ENCODE data around the gene NR5A1.

NR5A1 gene

DNA sequence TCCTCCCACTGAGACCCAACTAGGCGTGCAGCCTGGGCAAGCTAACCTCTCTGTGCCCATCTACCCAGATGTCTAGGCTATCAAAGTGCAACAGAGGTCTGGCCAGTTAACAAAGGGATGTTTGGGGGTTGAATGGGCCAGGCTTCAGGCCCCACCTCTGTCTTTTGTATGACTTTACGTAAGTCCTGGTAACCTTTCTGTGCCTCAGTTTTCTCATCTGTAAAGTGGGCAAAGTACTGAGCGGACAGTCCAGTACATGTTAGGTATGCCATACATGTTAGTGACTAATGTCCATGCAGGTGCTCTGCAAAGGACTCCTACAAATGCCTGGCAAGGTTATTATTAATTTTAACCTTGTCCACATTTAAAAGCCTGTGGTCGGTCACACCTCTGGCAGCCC, 14.0 kb downstream of the NR5A1 start:
- Histone ChIP-seq H3K4me3 (ENCODE audit: low read depth, low read length) (no peak overlapping the region), H3K36me3 (replicated peaks) (no peaks in the 10 kb centered on the region), H3K27ac (no peak overlapping the region), H3K27me3 (replicated peaks) (peaks cover 15% of the 10 kb centered on the region)
- in situ Hi-C loops (cut with HindIII; ENCODE audit: low pct_ligation_motif_present, low sequenced_read_pairs): no loop called here
- TF ChIP-seq, protein P1, sequence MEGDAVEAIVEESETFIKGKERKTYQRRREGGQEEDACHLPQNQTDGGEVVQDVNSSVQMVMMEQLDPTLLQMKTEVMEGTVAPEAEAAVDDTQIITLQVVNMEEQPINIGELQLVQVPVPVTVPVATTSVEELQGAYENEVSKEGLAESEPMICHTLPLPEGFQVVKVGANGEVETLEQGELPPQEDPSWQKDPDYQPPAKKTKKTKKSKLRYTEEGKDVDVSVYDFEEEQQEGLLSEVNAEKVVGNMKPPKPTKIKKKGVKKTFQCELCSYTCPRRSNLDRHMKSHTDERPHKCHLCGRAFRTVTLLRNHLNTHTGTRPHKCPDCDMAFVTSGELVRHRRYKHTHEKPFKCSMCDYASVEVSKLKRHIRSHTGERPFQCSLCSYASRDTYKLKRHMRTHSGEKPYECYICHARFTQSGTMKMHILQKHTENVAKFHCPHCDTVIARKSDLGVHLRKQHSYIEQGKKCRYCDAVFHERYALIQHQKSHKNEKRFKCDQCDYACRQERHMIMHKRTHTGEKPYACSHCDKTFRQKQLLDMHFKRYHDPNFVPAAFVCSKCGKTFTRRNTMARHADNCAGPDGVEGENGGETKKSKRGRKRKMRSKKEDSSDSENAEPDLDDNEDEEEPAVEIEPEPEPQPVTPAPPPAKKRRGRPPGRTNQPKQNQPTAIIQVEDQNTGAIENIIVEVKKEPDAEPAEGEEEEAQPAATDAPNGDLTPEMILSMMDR (IDR thresholded peaks at IDR 0.05; ENCODE audit: low read depth, low read length, missing control alignments): no peak
- DNase-seq: no peak

DNA sequence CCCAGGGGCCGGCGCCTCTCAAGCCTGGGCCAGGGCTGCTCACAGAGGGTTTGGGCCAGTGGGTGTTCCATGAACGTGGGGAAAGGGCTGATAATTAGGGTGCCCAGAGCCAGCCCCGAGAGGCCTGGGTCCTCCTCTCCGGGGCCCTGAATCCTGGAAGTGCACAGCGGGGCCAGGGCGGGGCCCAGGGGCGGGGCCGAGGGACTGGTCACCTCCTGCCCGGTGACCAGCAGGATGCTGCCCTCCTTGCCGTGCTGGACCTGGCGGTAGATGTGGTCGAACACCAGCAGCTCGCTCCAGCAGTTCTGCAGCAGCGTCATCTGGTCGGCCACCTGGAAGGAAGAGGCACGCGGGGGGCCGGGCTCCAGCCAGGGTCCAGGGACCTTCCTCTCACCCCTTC, 14.4 kb downstream of the NR5A1 start:
- in situ Hi-C loops (cut with HindIII; ENCODE audit: low pct_ligation_motif_present, low sequenced_read_pairs): no loop called here
- DNase-seq: no peak
- Histone ChIP-seq H3K4me3 (ENCODE audit: low read depth, low read length) (no peak overlapping the region), H3K27ac (no peak overlapping the region), H3K36me3 (replicated peaks) (no peaks in the 10 kb centered on the region), H3K27me3 (replicated peaks) (peaks cover 17% of the 10 kb centered on the region)
- TF ChIP-seq, protein P1 (IDR thresholded peaks at IDR 0.05; ENCODE audit: low read depth, low read length, missing control alignments): no peak

DNA sequence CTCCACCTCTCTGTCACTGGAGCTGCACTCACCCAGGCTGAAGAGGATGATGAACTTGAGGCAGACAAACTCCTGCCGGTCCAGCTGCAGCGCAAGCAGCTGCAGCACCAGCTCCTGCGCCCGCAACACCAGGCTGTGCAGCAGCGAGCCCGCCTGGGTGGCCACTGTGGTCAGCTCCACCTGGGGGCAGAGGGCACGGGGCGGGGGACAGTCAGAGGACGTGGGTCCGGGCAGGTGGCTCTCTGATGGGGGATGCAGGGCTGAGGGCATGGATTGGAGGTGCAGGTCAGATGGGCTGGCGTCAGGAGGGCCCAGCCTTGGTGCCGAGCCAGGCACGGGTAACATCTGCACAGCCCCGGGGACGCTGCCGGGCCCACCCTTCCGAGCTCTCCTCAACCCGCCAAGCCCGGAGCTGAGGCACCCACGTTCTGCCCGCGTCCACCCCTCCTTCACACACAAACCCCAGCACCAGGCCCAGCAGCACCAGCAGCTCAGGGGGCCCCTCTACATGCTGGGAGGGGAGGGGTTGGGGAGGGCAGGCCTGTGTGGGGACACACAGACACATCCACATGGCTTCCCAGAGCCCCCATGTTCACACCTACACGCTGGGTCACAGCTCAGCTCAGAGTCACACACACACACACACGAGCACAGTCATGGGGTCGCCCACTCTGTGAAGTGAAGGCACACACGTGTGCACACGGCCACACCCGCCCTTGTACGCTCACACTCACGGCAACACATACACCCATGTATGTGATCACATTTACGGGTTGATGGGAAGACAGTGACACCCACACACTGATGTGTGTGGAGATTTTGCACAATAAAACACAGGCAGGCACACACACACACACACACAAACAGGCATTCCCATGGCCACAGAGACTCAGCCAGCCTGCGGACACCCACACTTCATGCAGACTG, 15.9 kb downstream of the NR5A1 start:
- in situ Hi-C loops (cut with HindIII; ENCODE audit: low pct_ligation_motif_present, low sequenced_read_pairs): no loop called here
- Histone ChIP-seq H3K27ac (no peak overlapping the region), H3K27me3 (replicated peaks) (peaks cover 30% of the 10 kb centered on the region), H3K36me3 (replicated peaks) (no peaks in the 10 kb centered on the region), H3K4me3 (ENCODE audit: low read depth, low read length) (no peak overlapping the region)
- TF ChIP-seq, protein P1 (IDR thresholded peaks at IDR 0.05; ENCODE audit: low read depth, low read length, missing control alignments): no peak
- no peak for DNase-seq

DNA sequence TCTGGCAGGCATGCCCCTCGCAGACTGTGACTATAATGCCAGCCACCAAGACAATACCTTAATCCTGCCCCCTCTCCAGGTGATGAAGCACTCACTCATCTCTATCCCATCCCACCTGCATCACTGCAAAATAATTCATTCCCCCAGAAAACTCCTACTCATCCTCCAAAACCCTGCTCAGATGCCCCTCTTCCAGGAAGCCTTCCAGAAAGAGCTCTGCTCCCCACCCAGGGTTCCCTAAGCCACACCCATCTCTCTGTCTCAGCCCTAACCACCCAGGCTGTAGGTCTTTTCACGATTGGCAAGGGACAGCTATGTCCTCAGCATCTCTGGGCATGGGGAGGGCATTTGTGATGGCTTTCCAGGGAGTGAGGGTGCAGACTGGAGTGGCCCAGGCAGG, 17.2 kb downstream of the NR5A1 start:
- TF ChIP-seq, protein P1 (IDR thresholded peaks at IDR 0.05; ENCODE audit: low read depth, low read length, missing control alignments): no peak
- Histone ChIP-seq H3K36me3 (replicated peaks) (no peaks in the 10 kb centered on the region), H3K27me3 (replicated peaks) (peaks cover 41% of the 10 kb centered on the region), H3K27ac (no peak overlapping the region), H3K4me3 (ENCODE audit: low read depth, low read length) (no peak overlapping the region)
- in situ Hi-C loops (cut with HindIII; ENCODE audit: low pct_ligation_motif_present, low sequenced_read_pairs): no loop called here
- DNase-seq: no peak

DNA sequence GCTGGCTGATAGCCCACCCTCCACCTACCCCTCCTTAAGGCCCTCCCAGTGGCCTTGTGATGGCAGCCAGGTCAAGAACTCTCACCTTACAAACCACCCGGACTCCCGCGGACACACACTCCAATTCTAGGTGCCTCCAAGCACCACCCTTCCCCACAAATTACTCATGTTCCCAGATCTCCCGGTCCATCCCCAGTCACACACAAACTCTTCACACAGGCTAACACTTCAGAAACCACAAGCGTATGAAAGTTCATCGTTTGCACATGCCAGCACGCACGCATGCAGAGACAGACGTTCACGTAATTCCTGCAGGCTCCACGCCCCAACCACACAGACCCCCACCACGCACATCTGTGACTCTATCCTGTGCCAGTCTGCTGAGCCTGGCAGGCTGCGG, 18.0 kb downstream of the NR5A1 start:
- TF ChIP-seq, protein P1 (IDR thresholded peaks at IDR 0.05; ENCODE audit: low read depth, low read length, missing control alignments): no peak
- DNase-seq: no peak
- Histone ChIP-seq H3K27ac (no peak overlapping the region), H3K4me3 (ENCODE audit: low read depth, low read length) (no peak overlapping the region), H3K36me3 (replicated peaks) (no peaks in the 10 kb centered on the region), H3K27me3 (replicated peaks) (peaks cover 42% of the 10 kb centered on the region)
- in situ Hi-C loops (cut with HindIII; ENCODE audit: low pct_ligation_motif_present, low sequenced_read_pairs): no loop called here
